ENCODE measurements around the gene TMEM8B.

- TF ChIP-seq CTCF (IDR thresholded peaks at IDR 0.05) (no peak), EZH2 (IDR thresholded peaks at IDR 0.05; ENCODE audit: borderline replicate concordance, insufficient read depth, low read depth, low read length, poor library complexity, severe bottlenecking) (no peak)
Measured at GRCh38 chr9:35905051-35905781, 76.2 kb downstream of the TMEM8B start.
